ENCODE data around the gene PSMD8. TPM values are rescaled to one million over a fixed set of nuclear protein-coding genes. Genes with fewer than 3 reads are reported as not detected.
"Not testable (repeated sequence)": the region's sequence is repeated elsewhere in the genome, so short reads cannot be mapped to it uniquely, and the experiment has no call there.

The PSMD8 gene
- total RNA-seq, 1 donor from 2014 or later = 206 TPM

DNA sequence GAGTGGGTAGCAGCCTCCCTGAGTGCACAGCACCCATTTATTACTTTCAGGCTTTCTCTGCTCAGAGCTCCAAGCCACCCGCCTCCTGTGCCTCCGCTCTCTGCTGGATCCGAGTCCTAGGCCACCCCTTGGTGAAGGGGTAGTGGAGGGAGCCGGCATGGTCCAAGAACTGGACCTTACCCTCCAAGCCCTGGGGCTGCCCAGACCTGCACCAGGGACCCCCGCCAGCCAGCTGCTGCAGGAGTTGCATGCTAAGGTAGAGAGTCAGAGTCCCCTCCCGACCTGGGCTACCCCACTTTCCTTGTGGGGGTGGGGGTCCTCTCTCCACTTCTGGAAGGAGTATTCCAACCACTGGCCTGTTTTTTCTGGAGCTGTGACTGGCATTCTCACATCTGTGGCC, 30.5 kb downstream of the PSMD8 start:
- intact Hi-C loops (cut with micrococcal nuclease) = loop anchor here (5.0 kb wide), 1 partner anchor 447 kb away; no protein-coding TSS in a partner anchor

DNA sequence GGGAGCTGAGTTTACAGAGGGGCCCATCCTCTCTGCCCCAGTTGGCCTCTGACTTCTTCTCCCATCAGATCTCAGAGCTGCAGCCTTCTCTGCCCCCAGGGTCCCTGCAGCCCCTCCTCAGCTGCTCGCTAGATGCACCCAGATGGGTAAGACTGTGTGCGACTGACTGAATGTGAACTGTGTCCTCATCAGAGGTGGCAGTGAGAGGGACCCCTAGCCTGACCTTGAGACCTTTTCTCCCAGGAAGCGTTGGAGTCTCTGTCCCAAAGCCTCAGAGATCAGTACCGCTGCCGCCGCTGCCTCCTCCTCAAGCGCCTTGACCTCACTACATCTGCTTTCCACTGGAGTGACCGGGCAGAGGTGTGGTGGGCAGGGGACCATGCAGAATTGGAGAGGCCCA, 30.9 kb downstream of the PSMD8 start:
- intact Hi-C loops (cut with micrococcal nuclease) = no loop called here

DNA sequence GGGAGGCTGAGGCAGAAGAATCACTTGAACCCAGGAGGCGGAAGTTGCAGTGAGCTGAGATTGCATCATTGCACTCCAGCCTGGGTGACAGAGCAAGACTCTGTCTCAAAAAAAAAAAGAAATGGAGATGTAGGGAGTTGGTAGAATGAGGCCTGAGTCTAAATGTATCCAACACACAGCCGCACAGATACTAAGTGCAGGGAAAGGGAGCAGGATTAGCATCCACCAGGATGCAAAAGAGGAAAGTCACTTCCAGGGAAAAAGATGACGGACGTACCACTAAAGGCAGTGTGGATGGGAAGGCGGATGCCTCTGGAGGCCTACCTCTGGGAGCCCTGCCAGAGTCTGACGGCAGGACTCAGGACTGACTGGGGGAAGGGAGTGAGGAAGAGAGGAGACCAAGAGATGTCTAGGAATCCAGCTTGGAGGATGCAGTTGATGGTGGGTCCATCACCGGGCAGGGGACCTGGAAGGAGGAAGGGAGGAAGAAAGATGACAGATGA, 35.3 kb downstream of the PSMD8 start:
- intact Hi-C loops (cut with micrococcal nuclease) = no loop called here

DNA sequence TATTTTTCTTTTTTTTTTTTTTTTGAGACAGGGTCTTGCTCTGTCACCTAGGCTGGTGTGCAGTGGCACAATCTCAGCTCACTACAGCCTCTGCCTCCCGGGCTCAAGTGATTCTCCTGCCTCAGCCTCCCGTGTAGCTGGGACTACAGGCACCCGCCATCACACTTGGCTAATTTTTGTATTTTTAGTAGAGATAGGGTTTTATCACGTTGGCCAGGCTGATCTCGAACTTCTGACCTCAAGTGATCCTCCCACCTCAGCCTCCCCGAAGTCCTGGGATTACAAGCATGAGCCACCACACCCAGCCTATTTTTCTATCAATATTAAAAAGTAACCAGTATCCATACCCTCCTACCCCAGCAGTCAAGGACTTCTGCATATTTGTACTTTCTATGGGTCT, 36.0 kb downstream of the PSMD8 start:
- intact Hi-C loops (cut with micrococcal nuclease) = not testable (repeated sequence)

DNA sequence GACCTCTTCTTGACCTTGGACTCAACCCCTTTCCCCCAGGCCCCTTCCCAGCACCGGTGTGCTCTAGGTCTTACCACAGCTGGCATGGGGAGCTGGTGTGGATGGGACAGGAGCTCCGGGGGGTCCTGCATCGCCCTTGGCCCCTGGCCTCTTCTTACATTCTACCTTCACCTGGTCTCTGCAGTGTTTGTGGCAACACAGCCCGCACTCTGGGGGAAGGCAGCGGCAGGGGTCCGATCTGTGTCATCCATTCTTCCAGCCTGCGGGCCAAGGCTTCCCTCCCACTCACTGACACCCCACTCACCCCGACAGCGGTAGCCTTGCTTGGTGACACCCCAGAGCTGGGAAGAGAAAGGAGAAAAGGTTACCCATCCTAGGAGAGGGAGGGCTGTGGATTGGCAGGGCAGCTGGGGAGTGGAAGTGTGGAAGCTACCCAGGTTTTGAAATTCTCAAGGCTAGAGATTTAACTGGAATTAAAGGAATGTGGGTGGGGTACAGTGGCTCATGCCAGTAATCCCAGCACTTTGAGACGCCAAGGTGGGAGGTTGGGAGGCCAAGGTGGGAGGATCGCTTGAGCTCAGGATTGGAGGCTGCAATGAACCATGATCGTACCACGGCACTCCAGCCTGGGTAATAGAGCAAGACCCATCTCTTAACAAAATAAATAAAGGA, 36.8 kb downstream of the PSMD8 start:
- intact Hi-C loops (cut with micrococcal nuclease) = no loop called here

DNA sequence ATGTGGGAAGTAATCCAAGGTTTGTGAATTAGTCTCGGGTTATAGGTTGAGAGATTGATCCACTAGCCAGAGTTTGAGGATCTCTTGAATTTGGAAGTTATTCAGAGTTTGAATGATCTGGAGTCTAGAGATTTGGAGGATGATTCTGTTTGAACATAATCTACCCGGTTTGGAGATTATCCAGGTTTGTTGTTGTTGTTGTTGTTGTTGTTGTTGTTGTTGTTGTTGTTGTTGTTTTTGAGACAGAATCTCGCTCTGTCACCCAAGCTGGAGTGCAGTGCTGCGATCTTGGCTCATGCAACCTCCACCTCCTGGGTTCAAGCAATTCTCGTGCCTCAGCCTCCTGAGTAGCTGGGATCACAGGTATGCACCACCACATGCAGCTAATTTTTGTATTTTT, 37.5 kb downstream of the PSMD8 start:
- intact Hi-C loops (cut with micrococcal nuclease) = not testable (repeated sequence)

DNA sequence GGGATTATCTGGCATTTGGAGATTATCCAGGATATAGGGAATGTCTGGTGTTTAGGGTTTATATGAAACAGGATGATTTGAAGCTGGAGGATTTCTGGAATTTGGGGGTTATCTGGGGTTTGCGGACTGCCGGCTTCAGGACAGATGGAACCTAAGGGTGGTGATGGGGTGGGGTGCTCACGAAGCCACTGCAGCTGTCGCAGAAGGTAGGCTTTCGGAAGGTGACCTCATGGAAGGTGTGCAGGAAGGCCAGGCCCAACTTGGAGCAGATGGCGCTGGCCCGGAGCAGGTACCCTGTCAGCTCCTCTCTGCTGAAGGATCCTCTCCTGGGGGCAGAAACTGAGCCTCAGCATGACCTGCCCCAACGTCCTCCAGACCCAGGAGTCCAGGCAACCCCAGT, 38.1 kb downstream of the PSMD8 start:
- intact Hi-C loops (cut with micrococcal nuclease) = no loop called here

DNA sequence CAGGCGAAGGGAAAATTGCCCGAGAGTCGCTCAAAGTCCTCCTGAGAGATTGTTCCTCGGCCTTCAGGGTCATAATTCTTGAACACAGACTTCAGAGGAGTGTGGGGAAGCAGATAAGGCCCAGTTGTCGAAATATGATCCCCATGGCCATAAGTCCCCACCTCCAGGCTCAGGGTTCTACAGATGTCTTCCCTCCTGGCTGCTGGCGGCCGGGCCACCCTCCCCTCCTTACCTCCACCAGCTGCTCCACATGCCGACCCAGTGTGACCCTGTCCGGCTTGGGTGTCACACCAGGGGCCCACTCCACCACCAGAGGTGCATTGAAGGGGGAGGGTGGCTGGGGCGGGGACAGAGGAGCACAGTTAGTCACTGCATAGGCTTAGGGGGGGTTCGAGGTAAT, 38.6 kb downstream of the PSMD8 start:
- intact Hi-C loops (cut with micrococcal nuclease) = no loop called here

DNA sequence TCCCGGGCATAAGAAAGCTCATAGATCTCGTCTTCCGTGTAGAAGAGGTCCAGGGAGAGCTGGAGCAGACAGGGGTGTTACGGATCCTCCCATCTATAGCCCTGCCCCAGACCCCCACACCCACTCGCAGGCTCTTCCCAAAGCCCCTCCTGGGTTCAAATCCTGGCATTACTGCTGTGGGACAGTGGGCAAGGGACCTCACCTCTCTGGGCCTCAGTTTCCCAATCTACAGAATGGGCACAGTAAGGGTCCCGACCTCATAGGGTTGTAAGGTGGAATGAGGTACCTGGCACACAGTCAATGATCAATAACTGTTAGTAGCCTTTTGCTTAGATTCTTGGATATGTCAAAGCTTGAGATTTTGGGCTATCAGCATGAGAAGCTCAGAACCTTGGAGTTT, 39.0 kb downstream of the PSMD8 start:
- intact Hi-C loops (cut with micrococcal nuclease) = no loop called here

DNA sequence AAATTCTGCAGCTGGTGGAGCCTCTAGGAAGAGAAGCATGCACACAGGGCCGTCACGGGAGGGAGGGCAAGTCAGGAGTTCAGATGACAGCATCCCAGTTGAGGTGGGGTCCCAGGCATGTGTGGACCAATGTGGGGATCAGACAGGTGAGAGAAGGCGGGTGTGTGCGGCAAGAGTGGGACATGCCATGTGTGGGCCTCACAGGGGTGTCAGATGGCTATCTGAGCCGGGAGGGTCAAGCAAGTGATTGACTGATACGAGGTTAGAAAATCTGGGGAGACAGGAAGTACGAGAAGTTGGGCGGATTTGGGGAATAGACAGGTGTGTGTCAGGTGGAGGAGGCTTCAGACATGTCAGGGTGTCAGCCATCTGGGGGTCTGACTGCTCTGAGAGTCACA, 42.8 kb downstream of the PSMD8 start:
- intact Hi-C loops (cut with micrococcal nuclease) = no loop called here

DNA sequence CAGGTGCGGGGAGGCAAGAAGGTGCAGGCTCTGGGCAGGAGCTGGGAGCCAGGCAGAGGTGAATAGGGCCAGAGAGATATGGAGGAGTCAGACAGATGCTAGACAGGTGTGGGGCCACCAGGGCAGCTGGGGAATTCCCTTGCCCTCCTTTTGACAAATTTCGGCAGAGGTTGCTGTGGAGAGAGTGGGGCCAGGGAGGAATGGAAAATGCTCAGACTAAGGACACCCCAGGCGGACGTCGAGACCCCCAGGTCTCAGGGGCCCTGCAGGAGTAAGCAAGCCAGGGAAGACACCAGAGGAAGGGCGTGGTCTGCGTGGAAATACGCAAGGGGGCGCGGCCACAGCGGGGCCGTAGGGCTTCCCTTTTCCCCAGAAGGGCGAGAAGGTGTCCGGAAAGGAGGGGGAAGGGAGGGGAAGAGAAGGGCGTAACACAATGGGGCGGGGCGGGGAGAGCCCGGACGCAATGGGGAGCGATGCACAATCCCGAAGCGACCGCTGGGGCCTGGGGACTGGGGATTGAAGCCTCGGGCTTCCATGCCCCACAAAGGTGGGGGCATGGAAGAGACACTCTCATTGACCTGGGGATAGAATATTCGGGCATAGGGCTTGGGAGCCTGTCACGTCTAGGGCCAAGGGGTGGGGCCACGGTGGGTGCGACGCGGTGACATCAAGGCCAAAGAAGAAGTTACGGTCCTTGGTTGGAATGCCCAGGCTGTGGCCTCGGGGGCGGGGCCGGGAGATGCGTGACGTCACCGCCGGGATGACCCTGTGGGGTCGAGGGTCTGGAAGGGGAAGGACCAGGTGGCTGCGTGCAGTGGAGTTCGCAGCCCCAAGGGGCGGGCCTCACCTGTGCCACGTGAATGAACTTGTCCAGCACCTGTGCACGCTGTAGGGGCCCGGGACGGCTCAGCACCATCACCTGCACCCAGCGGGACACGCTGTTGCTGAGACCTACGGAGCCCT, 43.5 kb downstream of the PSMD8 start:
- intact Hi-C loops (cut with micrococcal nuclease) = no loop called here

DNA sequence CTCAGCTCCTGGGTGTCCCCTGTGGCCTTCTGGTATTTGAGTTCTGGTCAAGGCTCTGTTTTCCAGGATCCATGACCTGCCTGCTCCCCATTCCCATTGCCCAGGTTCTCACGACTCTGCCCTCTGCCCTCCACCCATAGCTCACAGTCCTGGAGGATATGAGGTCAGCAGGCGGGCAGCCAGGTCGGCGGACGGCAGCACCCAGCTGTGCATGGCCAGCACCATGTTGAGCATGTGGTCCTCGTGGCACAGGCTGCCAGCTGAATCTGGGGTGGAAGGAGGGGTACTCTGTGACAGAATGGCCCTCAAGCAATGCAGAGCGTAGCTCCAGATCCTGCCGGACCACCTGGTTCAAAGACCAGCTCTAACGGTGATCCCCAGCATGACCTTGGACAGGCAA, 46.6 kb downstream of the PSMD8 start:
- intact Hi-C loops (cut with micrococcal nuclease) = no loop called here

DNA sequence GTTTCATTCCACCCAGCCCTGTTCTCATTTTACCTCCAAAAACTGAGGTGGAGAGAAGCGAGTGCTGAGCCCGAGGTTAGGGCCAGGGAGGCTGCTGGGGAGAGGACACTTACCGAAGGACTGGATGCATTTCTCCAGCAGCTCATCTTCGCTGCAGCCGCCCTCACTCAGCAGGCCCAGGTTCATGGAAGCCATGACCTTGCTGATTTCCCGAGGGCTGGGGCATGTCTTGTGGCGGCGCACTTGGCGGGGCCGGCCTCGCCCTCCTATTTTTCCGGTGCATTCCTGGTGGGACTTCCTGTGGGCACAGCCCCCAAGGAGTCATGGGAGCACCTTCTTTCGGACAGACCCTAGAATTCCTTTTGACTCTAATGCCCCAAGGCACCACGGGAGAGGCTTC, 47.5 kb downstream of the PSMD8 start:
- intact Hi-C loops (cut with micrococcal nuclease) = no loop called here

DNA sequence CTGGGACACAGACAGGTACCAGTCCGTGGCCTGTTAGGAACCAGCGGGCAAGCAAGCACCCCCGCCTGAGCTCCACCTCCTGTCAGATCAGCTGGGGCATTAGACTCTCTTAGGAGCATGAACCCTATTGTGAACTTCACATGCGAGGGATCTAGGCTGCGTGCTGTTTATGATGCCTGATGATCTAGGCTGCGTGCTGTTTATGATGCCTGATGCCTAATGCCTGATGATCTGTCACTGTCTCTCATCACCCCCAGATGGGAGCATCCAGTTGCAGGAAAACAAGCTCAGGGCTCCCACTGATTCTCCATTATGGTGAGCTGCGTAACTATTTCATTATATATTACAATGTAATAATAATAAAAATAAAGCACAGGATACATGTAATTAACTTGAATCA, 48.1 kb downstream of the PSMD8 start:
- intact Hi-C loops (cut with micrococcal nuclease) = no loop called here

DNA sequence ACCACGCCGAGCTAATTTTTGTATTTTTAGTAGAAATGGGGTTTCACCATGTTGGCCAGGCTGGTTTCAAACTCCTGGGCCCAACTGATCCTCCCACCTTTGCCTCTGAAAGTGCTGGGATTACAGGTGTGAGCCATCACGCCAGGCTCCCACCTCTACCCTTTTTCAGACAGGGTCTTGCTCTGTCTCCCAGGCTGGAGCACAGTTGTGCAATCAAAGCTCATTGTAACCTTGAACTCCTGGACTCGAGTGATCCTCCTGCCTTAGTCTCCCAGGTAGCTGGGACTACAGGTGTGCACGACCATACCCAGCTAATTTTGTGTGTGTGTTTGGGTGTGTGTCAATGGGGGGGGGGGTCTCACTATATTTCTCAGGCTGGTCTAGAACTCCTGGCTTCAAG, 49.9 kb downstream of the PSMD8 start:
- intact Hi-C loops (cut with micrococcal nuclease) = no loop called here

DNA sequence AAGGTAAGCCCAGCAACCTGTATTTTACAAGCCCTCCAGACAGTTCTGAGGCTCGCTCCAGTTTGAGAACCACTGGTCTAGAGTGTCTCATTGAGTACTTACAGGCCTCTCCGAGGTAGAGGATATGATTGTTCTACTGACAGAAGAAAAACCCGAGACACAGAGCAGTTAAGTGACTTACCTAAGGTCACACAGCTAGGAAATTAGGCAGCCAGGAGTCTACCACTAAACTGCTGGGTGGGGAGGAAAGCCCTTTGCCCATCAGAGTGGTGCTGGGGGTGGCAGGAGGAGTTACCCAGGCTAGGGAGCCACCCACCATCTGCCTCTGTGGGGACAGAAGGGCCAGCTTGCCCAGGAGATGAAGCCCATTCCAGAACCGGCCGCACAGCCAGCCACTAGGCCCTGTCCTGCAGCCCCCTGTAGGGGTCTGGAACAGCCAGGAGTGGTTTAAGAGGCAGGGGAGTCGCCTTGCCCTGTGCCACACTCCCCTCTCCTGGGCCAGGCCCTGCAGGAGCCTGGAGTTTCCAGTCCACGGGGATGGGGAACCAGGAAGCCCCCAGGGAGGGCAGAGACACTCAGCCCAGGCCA, 50.9 kb downstream of the PSMD8 start:
- intact Hi-C loops (cut with micrococcal nuclease) = no loop called here

DNA sequence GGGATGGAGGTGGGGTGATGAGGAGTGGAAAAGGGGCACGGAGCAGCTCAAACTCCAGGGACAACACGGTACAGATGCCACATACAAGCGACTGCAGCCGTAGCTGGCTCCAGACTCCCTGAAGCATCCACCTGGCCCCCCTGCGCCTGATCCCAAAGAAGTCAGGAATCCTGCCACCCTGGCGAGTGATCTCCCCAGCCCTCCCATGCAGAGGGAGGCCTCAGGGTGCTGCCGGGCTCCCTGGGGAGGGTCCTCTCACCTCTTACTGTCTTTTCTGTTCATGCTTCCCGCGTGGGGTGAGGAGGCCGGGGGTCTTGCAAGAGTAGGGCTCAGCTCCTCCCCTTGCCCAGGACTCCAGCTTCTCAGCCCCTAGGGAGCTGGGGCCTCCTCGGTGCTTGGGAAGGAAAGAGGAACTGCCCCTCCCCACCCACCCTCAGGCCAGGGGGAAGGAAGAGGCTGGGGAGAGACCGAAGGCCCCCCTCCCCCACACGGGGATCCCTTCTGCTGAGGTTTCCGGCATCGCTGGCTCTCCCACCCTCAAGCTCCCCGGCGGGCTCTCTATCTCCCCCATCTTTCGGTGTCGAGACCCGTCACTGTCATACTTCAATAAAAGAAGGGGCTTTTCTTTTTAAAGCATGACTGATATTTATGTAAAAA, 51.6 kb downstream of the PSMD8 start, which contains the start of gene RASGRP4:
Gene RASGRP4, minus strand, starts transcription at position 410 of the 657 bp plus-strand sequence. Its CDS starts 128 bp downstream, at position 282.
- intact Hi-C loops (cut with micrococcal nuclease) = no loop called here

DNA sequence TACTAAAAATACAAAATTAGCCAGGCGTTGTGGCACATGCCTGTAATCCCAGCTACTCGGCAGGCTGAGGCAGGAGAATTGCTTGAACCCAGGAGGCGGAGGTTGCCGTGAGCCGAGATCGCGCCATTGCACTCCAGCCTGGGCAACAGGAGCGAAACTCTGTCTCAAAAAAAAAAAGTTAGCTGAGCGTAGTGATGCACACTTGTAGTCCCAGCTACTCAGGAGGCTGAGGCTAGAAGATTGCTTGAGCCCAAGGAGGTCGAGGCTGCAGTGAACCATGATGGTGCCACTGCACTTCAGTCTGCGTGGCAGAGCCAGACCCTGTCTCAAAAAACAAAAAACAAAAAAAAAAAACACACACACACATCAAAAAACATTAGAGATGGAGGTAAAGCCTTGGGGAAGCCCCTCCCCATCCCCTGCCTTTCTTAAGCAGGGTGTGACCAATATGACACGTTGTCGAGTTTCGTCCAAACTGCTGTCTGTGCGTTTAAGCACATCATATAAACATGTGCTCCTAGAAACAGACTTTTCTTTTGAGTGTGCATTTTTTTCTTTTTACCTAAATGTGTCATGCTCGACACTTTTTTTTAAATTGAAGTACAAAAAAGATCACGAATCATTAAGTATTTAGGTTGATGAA, 52.8 kb downstream of the PSMD8 start:
- intact Hi-C loops (cut with micrococcal nuclease) = not testable (repeated sequence)

DNA sequence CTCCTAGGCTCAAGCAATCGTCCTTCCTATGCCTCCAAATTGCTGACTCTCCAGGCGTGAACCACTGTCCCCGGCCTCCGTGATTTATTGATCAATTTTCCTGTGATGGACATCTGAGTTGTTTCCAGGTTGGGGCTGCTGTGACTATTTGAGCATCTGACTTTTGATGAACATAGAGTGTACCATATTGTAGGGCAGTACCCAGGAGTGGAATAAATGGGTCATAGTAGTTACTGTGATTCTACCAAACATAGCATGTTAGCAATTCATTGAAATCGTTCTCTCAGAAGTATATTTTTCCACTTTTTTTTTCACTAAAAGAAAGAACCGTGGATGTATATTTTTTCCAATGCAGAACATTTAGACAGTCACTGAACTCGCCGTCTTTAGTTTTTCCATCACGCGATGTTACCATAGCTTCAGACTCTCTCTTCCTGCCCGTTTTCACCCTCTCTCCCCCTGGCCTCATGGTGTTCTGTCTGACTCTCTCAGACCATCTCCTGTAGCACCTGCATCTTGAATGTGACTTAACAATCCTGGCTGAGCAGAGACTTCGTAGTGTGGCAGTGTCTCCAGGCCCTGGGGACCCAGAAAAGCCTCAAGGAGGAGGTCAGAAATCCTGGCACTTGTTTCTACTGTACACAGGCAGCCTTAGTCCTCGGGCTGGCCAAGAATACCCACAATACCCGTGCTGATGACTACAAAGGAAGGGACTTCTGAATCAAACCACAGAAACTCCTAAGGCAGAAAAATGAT, 54.9 kb downstream of the PSMD8 start:
- intact Hi-C loops (cut with micrococcal nuclease) = no loop called here

DNA sequence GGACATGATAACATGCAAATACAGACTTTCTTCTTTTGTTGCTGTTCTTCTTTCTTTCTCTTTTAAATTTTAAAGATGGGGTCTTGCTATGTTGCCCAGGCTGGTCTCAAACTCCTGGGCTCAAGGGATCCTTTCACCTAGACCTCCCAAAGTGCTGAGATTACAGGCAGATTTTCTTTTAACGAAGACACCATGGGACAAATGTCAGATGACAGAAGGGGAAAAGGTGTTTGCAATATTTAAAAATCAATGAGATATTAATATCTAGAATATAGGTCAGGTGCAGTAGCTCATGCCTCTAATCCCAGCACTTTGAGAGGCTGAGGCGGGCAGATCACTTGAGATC, 55.4 kb downstream of the PSMD8 start:
- intact Hi-C loops (cut with micrococcal nuclease) = no loop called here
